SK-N-SH treated with all-trans-retinoic acid at 6 μM for 48 hours (cell line): ENCODE measurements around the gene PRH1.

Source experiments
- ATAC-seq: fragments of 200-7000 bp; cut with Tn5 transposase; 3 replicates; pipeline ENCODE4 v1.9.1; 2020; ENCODE audit warnings: mild to moderate bottlenecking, moderate library complexity
- ARNTL ChIP-seq: fragments of 450-650 bp; formaldehyde crosslinking; IDR thresholded peaks from 2 replicates; pipeline ENCODE4 v1.5.0; 2020; ENCODE audit warnings: low read depth, mild to moderate bottlenecking, moderate library complexity, borderline replicate concordance
- BACH2 ChIP-seq: fragments of 250-450 bp; sonication (Bioruptor Pico); IDR thresholded peaks from 2 replicates; pipeline ENCODE4 v1.9.0; 2021; ENCODE audit warnings: mild to moderate bottlenecking, borderline replicate concordance
- CREB5 ChIP-seq: fragments of 250-450 bp; sonication (Bioruptor Pico); IDR thresholded peaks from 2 replicates; pipeline ENCODE4 v1.5.1; 2020; ENCODE audit warnings: low read depth, mild to moderate bottlenecking, moderate library complexity
- CSDC2 ChIP-seq: fragments of 250-450 bp; sonication (Bioruptor Pico); IDR thresholded peaks from 2 replicates; pipeline ENCODE4 v1.5.0; 2020; ENCODE audit warnings: mild to moderate bottlenecking, moderate library complexity
- CSRNP3 ChIP-seq: fragments of 250-450 bp; sonication (Bioruptor Pico); IDR thresholded peaks from 2 replicates; pipeline ENCODE4 v1.5.1; 2021; ENCODE audit warnings: mild to moderate bottlenecking, moderate library complexity
- ESRRG ChIP-seq: fragments of 250-450 bp; sonication (Bioruptor Pico); IDR thresholded peaks from 2 replicates; pipeline ENCODE4 v1.6.1; 2021; ENCODE audit warnings: mild to moderate bottlenecking
- GLIS3 ChIP-seq: fragments of 250-450 bp; sonication (Bioruptor Pico); IDR thresholded peaks from 2 replicates; pipeline ENCODE4 v1.5.0; 2020; ENCODE audit warnings: mild to moderate bottlenecking, moderate library complexity
- ISL1 ChIP-seq: fragments of 250-450 bp; sonication (Bioruptor Pico); IDR thresholded peaks from 2 replicates; pipeline ENCODE4 v2.1.2; 2022; ENCODE audit warnings: mild to moderate bottlenecking, moderate library complexity
- OSR1 ChIP-seq: fragments of 250-450 bp; sonication (Bioruptor Pico); IDR thresholded peaks from 2 replicates; pipeline ENCODE4 v1.8.0; 2022; ENCODE audit warnings: moderate library complexity, mild to moderate bottlenecking, inconsistent platforms
- PATZ1 ChIP-seq: fragments of 250-450 bp; sonication (Bioruptor Pico); IDR thresholded peaks from 2 replicates; pipeline ENCODE4 v1.8.0; 2020; ENCODE audit warnings: mild to moderate bottlenecking, moderate library complexity, borderline replicate concordance
- PPARA ChIP-seq: fragments of 250-450 bp; sonication (Bioruptor Pico); IDR thresholded peaks from 2 replicates; pipeline ENCODE4 v1.5.0; 2020; ENCODE audit warnings: mild to moderate bottlenecking, borderline replicate concordance
- SNAI2 ChIP-seq: fragments of 250-450 bp; sonication (Bioruptor Pico); IDR thresholded peaks from 2 replicates; pipeline ENCODE4 v1.5.0; 2020; ENCODE audit warnings: mild to moderate bottlenecking, moderate library complexity
- TCF4 ChIP-seq: fragments of 250-450 bp; sonication (Bioruptor Pico); IDR thresholded peaks from 2 replicates; pipeline ENCODE4 v1.8.0; 2021; ENCODE audit warnings: mild to moderate bottlenecking, moderate library complexity, borderline replicate concordance
- TOX ChIP-seq: fragments of 250-450 bp; sonication (Bioruptor Pico); IDR thresholded peaks from 2 replicates; pipeline ENCODE4 v1.8.0; 2021; ENCODE audit warnings: mild to moderate bottlenecking, moderate library complexity, borderline replicate concordance
- ZC3H10 ChIP-seq: fragments of 250-450 bp; sonication (Bioruptor Pico); IDR thresholded peaks from 2 replicates; pipeline ENCODE4 v1.5.1; 2021; ENCODE audit warnings: mild to moderate bottlenecking, moderate library complexity
- ZFP3 ChIP-seq: fragments of 250-450 bp; sonication (Bioruptor Pico); IDR thresholded peaks from 2 replicates; pipeline ENCODE4 v1.5.0; 2020; ENCODE audit warnings: mild to moderate bottlenecking, moderate library complexity
- ZFP30 ChIP-seq: fragments of 450-650 bp; formaldehyde crosslinking; IDR thresholded peaks from 2 replicates; pipeline ENCODE4 v1.5.0; 2022; ENCODE audit warnings: mild to moderate bottlenecking, moderate library complexity
- ZNF565 ChIP-seq: fragments of 450-650 bp; formaldehyde crosslinking; conservative IDR thresholded peaks from 2 replicates; pipeline ENCODE4 v1.5.0; 2020; ENCODE audit warnings: low read depth, mild to moderate bottlenecking, moderate library complexity
- ZNF70 ChIP-seq: fragments of 450-650 bp; formaldehyde crosslinking; IDR thresholded peaks from 2 replicates; pipeline ENCODE4 v1.5.0; 2020; ENCODE audit warnings: mild to moderate bottlenecking, moderate library complexity
- ZNF8 ChIP-seq: fragments of 450-650 bp; formaldehyde crosslinking; IDR thresholded peaks from 2 replicates; pipeline ENCODE4 v1.5.0; 2020; ENCODE audit warnings: mild to moderate bottlenecking, moderate library complexity
- TF ChIP-seq, protein P1 (sequence below): fragments of 250-450 bp; sonication (Bioruptor Pico); IDR thresholded peaks from 2 replicates; pipeline ENCODE4 v1.5.0; 2020; ENCODE audit warnings: mild to moderate bottlenecking, moderate library complexity
- TF ChIP-seq, protein P2 (sequence below): fragments of 250-450 bp; sonication (Bioruptor Pico); IDR thresholded peaks from 2 replicates; pipeline ENCODE4 v1.8.0; 2021; ENCODE audit warnings: low read depth, mild to moderate bottlenecking, moderate library complexity, borderline replicate concordance

Gene PRH1

DNA sequence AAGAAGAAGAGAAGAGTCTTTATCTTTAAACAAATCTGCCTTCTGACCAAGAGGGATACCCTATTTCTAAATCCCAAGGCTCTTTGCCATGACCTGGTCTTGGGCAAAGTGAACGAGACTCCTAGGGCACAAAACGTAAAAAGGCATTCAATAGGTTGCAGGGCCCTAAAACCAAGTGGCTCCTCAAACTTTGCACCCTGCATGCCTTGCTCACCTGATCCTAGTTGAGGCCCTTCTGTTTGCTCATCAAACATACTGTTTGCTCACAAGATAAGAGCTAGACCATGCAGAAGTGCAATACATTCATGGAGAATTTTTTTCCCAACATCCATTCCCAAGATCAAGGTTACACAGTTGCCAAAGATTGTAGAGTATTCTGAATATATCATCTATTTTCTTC is 7.9 kb upstream of the PRH1 start (continued):
- TF ChIP-seq, protein P1, sequence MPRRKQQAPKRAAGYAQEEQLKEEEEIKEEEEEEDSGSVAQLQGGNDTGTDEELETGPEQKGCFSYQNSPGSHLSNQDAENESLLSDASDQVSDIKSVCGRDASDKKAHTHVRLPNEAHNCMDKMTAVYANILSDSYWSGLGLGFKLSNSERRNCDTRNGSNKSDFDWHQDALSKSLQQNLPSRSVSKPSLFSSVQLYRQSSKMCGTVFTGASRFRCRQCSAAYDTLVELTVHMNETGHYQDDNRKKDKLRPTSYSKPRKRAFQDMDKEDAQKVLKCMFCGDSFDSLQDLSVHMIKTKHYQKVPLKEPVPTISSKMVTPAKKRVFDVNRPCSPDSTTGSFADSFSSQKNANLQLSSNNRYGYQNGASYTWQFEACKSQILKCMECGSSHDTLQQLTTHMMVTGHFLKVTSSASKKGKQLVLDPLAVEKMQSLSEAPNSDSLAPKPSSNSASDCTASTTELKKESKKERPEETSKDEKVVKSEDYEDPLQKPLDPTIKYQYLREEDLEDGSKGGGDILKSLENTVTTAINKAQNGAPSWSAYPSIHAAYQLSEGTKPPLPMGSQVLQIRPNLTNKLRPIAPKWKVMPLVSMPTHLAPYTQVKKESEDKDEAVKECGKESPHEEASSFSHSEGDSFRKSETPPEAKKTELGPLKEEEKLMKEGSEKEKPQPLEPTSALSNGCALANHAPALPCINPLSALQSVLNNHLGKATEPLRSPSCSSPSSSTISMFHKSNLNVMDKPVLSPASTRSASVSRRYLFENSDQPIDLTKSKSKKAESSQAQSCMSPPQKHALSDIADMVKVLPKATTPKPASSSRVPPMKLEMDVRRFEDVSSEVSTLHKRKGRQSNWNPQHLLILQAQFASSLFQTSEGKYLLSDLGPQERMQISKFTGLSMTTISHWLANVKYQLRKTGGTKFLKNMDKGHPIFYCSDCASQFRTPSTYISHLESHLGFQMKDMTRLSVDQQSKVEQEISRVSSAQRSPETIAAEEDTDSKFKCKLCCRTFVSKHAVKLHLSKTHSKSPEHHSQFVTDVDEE (CRISPR knock-in tag) = no peak

DNA sequence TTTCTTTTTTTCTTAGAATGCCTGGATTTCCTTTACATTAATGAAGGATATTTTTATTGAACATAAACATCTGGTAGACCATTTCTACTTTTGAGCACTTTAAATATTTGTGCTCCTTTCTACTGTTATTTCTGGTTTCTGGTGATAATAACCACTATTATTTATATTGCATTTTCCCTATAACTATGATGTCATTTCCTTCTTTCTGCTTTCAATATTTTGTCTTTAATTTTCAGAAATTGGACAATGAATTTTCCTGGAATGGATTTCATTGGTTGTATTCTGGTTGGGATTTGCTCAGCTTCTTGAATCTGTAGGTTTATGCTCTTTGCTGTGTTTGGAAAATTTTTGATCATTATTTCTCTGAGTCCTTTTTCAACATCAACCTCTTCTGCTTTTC is 5.2 kb upstream of the PRH1 start:
- ATAC-seq = no peak
- TF ChIP-seq ESRRG (CRISPR knock-in tag) (no peak), ZNF565 (CRISPR knock-in tag) (no peak), GLIS3 (CRISPR knock-in tag) (no peak), TOX (no peak), PPARA (CRISPR knock-in tag) (no peak), ZC3H10 (CRISPR knock-in tag) (no peak)
- TF ChIP-seq, all 23 proteins: peak for 0

- no peak for TF ChIP-seq GLIS3 (CRISPR knock-in tag)
- TF ChIP-seq ZFP30 (CRISPR knock-in tag) = no peak
- no peak for TF ChIP-seq PATZ1 (CRISPR knock-in tag)
- no peak for TF ChIP-seq BACH2 (CRISPR knock-in tag)
- no peak for TF ChIP-seq ZNF70 (CRISPR knock-in tag)
- TF ChIP-seq, protein P2, sequence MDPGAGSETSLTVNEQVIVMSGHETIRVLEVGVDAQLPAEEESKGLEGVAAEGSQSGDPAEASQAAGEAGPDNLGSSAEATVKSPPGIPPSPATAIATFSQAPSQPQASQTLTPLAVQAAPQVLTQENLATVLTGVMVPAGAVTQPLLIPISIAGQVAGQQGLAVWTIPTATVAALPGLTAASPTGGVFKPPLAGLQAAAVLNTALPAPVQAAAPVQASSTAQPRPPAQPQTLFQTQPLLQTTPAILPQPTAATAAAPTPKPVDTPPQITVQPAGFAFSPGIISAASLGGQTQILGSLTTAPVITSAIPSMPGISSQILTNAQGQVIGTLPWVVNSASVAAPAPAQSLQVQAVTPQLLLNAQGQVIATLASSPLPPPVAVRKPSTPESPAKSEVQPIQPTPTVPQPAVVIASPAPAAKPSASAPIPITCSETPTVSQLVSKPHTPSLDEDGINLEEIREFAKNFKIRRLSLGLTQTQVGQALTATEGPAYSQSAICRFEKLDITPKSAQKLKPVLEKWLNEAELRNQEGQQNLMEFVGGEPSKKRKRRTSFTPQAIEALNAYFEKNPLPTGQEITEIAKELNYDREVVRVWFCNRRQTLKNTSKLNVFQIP (CRISPR knock-in tag) = no peak
- TF ChIP-seq CSDC2 = no peak
- TF ChIP-seq CREB5 (CRISPR knock-in tag) = no peak
- no peak for TF ChIP-seq ZNF565 (CRISPR knock-in tag)
- no peak for TF ChIP-seq ESRRG (CRISPR knock-in tag)
- TF ChIP-seq TCF4 (CRISPR knock-in tag) = no peak
- no peak for TF ChIP-seq OSR1
- TF ChIP-seq CSRNP3 = no peak
- no peak for TF ChIP-seq ZNF8 (CRISPR knock-in tag)
- TF ChIP-seq SNAI2 (CRISPR knock-in tag) = no peak
- no peak for TF ChIP-seq ARNTL (CRISPR knock-in tag)
- TF ChIP-seq ISL1 = no peak
- TF ChIP-seq ZFP3 (CRISPR knock-in tag) = no peak
- ATAC-seq = no peak
Measured at GRCh38 chr12:10873378-10873777, 10.7 kb downstream of the PRH1 start.

DNA sequence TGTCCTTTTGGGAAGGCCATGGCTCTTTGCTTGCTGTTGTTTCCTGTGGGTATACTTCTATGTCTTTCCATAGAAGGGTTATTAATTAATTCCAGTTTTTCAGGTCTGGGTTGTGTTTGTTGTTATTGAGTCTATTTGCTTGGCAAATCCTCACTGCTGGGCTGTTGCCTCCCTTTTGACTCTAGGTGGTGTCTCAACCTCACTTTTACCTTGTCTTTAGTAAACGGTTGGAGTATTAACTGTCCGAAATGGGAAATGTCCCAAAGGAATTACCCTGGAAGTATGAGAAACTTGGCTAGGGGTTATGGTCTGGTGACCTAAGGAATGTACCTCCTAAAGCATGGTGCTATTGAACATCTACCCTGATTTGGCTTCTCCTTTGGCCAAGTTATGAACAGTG is 16.7 kb downstream of the PRH1 start:
- TF ChIP-seq CREB5 (CRISPR knock-in tag) (no peak), ESRRG (CRISPR knock-in tag) (no peak), GLIS3 (CRISPR knock-in tag) (no peak), BACH2 (CRISPR knock-in tag) (no peak), PATZ1 (CRISPR knock-in tag) (no peak), ZNF8 (CRISPR knock-in tag) (no peak)
- ATAC-seq = no peak
